ENCODE data around the gene TMEM38B.
"Not testable (repeated sequence)": the region's sequence is repeated elsewhere in the genome, so short reads cannot be mapped to it uniquely, and the experiment has no call there.

Gene TMEM38B

DNA sequence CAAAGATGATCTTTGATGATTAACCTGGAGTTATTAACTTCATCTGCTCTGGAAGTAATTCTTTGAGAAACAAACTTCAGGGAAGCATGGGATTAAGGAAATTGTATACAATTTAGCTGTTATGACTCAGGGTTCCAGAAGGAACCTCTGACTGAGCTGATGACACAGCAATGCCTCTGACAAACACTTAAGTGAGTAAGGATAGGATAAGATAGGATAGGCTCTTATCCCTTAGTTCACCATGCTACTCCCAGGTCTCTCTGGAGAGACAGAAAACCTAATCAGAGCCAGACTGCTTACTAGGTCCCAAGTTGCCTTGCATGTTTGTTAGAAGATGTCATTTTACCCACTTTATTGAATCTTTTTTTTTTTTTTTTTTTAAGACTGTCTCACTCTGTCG is 12.6 kb upstream of the TMEM38B start:
- no peak for DNase-seq (ENCODE audit: low read depth)

DNA sequence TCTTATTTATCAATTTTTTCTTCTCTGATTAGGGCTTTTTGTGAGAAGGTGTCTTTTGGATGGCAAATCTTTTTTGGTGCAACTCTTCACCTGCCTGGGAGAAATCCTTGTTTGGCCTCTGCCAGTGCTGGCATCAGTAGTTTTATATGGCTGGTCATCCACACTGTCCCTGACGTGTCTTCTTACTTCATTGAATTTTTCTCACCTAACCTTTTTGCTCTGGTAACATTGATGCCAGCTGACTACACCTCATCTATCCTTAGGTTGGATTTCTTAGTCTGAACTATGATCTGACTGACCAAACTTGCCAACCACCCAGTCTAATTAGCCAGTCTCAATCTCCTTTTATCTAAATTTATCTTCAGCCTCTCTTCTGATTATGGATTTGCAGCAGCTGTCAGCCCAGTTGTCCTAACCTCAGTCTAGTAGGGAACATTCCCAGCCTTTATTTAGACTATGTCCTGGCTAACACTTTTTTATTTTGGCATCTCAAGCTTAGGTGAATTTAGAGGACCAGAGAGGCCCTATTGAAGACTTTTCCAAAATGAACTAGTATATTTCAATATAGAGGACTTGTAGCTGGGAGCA is 10.6 kb upstream of the TMEM38B start:
- no peak for DNase-seq (ENCODE audit: low read depth)

DNA sequence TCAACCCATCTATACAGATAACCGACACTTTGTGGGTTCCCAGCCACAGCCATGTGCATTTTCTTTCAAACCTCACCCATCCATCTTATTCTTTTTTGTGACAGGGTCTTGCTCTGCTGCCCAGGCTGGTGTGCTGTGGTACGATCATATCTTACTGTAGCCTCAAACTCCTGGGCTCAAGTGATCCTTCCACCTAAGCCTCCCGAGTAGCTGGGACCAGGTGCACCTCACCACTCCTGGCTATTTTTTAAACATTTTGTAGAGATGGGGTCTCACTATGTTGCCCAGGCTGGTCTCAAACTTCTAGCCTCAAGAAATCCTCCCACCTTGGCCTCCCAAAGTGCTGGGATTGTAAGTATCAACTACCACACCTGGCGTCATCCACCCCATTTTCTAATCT is 7.4 kb upstream of the TMEM38B start:
- no peak for DNase-seq (ENCODE audit: low read depth)

DNA sequence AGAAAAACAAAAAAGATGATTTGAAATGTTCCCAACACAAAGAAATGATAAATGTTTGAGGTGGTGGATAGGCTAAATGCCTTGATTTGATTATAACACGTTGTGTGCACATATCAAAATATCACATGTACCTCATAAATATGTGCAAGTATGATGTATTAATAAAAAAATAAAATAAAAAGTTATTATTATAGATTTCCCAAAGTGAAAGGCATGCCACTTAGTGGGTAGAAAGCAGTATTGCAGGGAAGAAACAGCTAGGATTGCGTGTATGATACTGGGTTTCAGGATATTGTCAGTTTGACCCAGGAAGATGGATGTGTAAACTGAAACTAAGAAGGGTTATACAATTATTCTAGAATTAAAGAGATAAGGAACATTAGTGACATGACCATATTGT is 3.6 kb upstream of the TMEM38B start:
- no peak for DNase-seq (ENCODE audit: low read depth)

DNA sequence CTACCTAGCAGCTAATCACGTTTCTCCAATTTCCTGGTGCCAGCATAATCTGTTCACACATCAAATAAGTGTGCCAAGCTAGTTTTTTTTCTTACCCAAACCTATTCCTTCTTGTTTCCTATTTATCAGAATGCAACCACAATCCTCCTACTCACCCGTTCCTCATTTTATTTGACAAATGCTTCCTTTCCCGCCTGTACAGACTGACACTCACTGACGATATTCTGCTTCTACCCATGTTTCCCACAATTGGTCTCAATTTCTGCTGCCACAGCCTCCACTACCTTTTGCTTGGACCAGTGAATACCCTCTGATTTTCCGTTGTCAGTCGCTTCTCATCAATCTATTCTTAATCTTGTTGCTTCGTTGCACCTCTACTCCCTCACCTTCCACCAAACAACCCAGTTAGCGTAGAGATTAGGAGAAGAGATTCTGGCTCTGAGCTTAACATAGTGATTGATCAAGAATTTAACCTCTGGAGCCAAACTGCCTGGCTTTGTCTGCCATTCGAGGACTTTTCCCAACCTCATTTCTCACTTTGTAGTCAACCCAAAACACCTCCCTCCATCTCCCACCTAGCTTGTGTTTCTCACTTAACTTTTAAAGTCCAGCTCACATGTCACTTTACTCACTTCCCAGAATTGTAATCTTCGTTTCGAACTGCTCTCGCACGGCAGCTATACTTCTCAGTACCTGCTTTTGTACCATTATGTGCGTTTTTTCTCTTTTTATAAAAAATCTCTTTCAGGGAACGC is 729 bp upstream of the TMEM38B start:
- no peak for DNase-seq (ENCODE audit: low read depth)

DNA sequence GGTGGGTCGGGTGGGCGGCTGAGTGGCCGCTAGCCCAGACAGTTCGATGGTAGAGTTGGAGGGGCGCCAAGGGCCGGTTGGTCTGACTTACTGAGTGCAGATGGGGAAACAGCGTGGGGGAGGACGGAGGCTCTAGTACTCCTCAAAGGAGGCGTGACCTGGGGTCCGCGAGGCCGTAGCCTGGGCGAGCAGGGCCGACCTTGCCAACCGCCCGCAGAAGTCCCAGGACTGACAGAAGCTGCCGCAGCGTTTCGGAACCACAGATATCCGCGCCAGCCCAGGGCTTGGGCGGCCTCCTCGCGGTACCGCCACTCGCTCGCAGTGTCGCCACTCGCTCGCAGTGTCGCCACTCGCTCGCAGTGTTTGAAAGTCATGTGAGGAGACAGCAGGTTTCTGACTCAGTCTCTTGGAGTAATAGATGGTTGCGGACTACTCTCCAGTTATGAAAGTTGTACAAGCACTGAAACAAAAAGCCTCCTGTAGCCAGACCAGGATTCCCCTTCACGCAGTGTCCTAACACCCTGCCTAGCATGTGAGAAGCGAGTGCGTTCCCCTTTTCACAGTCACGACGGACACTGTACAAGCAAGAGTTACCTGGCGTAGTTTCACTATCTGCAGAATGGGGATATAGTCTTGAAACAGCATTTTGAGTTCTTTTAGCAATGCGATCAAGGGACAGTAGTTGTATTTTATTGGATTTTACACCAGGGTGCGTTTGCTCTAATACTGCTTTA is 674 bp downstream of the TMEM38B start:
- peak; percentile 11 for DNase-seq (ENCODE audit: low read depth)

DNA sequence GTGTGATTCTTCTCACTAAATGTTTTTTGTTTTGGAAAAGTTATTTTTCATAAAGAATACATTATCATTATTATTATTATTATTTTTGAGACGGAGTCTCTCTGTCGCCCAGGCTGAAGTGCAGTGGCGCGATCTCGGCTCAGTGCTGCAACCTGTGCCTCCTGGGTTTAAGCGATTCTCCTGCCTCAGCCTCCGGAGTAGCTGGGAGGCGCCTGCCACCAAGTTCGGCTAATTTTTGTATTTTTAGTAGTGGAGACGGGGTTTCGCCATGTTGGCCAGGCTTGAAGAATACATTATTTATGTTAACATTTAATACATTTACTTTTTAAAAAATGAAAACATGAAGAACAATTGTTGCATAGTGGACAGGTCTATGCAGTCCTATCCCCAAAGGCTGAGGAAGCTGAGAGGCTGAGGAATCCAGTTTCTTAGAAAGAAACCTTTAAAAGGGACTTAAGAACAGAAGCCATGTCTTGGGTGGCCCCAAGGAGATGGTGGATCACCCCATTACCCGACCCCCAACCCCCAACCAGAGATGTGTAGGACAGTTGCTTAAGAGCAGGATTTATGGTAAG is 2.0 kb downstream of the TMEM38B start:
- no peak for DNase-seq (ENCODE audit: low read depth)

DNA sequence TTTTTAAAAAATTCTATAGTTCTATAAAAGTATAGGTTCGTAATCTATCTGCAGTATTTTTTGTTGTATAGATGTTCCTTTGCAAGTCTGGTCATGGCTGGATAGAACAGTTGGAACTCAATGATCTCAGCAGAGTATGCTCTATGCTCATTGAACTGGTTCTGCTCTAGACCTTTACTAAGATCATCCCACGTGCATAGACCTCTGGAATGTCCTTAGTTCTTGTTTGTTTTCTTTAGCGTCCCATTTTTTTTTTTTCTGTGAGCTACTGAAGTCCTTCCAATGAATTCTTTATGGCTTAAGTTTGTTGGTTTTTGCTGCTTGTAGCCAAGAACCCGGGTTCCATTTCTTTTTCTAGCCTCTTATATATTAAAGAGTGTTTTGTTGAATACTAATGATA is 3.5 kb downstream of the TMEM38B start:
- no peak for DNase-seq (ENCODE audit: low read depth)

DNA sequence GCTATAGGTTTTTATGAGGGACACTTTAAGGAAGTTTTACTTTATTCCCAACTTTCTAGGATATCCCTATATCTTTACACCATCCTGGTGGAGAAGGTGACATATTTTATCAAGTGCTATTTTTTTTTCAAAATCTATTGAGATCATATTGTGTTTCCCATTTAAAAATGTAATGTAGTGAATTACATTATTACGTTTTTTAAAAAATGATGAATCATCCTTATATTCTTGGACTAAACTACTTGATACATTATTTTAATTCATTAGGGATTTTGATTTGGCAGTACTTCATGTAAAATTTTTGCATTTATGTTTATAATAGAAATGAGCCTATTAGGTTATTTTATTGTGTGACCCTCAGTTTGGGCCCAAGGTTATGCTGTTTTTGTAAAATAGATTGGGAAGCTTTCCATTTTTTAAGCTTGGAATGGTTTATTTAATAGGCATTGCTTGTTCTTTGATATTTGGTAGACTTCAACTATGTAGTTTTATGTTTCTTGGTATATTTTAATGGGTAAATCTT is 4.1 kb downstream of the TMEM38B start:
- no peak for DNase-seq (ENCODE audit: low read depth)

DNA sequence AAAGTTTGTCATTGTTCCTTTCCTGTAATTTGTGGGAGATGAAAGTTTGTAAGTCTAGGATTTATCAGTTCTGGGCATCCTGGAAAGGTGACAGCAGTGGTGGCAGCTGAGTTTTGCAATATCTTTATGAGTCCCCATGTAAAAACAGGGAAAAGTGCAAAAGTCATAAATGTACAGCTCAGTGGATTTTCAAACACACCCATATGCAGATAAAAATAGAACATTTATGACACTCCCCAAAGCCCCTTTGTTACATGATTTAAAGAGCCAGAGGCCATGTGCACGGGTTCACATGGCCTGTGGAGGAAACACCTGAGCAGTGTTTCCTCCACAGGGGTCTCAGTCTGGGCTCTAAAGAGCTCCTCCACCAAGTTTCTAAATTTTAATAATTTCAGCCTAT is 6.3 kb downstream of the TMEM38B start:
- no peak for DNase-seq (ENCODE audit: low read depth)

DNA sequence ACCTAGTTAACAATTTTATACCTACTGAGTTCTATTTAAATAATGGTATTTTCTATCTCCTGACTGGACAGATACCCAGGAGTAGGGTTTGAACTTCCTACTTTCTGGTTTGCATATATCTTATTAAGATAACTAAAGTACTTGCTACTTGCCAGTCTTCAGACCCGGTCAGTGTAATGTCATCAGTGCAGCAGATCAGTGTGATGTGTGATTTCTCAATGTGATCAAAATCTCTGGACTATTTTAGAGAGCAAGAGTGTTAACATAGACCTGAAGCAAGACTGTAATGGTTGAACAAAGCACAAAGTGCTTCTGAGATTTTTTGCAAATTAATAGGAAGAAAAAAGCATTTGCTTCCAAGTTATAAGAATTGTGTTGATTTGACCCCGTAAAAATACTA is 6.8 kb downstream of the TMEM38B start:
- no peak for DNase-seq (ENCODE audit: low read depth)

DNA sequence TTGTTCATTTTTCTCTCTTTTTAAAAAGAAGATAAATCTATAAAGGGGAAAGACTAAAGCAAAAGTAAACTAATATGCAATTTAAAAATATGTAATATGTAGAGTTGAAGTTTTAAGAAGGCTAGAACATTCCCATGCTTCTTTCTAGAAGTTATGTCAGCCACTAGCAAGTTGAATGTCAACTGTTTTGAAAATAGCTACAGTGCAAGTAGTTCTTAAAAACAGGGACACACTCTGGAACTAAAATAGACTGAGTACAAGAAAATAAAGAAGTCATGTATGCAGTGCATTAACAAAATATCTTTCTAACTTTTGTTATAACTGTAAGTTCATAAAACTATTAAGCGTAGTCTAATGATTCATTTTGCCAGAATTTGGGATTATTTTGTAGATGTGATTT is 7.9 kb downstream of the TMEM38B start:
- DNase-seq (ENCODE audit: low read depth), result no peak

DNA sequence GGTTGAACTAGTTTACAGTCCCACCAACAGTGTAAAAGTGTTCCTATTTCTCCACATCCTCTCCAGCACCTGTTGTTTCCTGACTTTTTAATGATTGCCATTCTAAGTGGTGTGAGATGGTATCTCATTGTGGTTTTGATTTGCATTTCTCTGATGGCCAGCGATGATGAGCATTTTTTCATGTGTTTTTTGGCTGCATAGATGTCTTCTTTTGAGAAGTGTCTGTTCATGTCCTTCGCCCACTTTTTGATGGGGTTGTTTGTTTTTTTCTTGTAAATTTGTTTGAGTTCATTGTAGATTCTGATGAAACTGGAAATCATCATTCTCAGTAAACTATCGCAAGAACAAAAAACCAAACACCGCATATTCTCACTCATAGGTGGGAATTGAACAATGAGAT is 9.3 kb downstream of the TMEM38B start:
- DNase-seq (ENCODE audit: low read depth), result not testable (repeated sequence)

DNA sequence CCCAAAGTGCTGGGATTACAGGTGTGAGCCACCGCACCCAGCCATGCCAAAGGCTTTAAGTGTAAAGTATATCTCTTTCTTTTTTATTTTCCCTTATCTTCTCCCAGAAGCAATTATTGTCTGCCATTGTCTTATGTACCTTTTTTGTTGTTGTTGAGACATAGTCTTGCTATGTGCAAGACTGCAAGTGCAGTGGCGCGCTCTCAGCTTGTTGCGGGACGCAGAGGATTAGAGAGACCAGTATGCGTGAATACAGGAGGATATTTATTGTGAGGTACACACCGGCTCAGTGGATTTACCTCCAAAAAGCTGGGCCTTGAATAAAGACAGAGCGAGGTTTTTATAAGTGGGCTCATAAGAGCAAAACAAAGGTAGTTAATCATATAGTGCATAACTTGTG is 11.8 kb downstream of the TMEM38B start:
- no peak for DNase-seq (ENCODE audit: low read depth)

DNA sequence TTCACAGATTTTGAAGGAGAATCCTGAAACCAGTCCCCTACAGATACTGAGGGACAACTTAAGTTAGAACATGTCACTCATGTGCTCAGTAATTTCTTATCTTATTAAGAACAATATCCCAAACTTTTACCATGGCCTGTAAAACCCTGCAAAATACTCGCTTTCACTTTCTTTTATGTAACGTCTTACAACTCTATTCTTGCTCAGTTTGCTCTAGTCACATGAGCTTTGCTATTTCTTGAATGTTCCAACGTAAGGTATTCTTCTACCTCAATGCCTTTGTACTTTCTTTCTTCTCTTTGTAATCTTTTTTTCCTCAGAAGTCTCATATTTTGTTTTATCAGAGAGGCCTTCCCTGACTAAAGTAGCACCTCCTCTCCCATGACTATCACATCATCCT is 14.1 kb downstream of the TMEM38B start:
- DNase-seq (ENCODE audit: low read depth), result no peak

DNA sequence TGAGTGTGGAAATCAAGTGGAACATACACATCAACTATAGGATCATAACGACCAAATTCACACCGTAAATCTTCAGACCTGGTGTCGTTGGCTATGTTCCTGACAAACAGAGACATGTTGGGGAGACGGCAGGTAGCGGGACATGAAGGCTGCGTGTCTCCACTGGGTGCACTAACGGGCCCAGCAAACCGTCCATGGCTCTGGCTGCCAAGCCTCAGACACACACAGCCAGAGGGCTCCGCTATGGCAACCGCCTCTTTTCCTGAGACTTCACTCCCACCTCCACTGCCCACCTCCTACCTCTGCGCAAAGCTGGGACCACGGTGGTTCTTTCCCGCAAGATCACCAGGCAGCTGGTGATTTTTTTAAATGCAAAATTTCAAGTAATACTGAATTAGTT is 16.3 kb downstream of the TMEM38B start:
- DNase-seq (ENCODE audit: low read depth), result no peak

DNA sequence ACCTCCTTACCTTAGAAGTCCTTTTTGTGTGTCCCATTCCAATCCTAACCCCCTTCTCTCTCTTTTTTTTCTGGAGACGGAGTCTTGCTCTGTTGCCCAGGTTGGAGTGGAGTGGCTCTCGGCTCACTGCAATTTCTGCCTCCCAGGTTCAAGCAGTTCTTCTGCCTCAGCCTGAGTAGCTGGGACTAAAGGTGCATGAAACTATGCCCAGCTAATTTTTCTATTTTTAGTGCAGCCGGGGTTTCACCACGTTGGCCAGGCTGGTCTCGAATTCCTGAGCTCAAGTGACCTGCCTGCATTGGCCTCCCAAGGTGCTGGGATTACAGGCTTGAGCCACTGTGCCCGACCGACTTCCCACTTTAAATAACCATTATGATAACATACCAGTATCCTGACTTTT is 17.5 kb downstream of the TMEM38B start:
- DNase-seq (ENCODE audit: low read depth), result no peak

DNA sequence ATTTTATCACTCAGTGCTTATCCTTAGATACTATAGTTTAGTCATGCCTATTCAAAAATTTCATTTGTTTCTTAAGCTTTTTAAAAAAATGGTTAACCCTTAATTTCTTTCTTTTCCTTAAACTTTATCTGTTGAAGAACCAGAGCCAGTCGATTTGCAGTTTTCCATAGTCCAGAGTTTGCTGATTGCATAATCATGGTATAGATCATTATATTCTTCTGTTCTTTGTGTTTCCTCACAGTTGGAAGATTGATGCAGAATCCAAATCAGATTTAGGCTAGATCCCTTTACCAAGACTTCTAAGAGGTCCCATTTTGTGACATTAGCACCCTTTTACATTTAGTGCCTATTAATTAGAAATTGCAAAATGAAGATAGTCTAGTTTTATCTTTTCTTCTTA is 18.0 kb downstream of the TMEM38B start:
- no peak for DNase-seq (ENCODE audit: low read depth)

DNA sequence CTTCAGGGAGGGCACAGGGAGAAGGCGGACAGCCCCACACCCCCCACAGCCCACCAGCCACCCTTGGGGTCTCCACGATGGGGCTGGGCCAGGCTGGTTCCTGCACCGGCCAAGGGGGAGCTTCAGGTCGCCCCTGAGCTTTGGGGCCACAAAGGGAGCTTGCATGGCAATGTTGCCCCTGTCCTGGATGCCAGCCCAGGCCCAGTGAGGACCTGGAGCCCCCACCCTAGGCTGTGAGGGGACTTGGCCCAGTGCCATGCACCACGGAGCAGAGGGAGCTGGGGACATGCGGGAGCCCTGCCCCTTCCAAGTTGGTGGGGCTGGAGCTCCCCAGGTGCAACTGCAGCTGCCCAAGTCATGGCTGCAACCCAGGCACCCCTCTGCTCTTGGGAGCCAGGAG is 18.4 kb downstream of the TMEM38B start:
- DNase-seq (ENCODE audit: low read depth), result no peak

DNA sequence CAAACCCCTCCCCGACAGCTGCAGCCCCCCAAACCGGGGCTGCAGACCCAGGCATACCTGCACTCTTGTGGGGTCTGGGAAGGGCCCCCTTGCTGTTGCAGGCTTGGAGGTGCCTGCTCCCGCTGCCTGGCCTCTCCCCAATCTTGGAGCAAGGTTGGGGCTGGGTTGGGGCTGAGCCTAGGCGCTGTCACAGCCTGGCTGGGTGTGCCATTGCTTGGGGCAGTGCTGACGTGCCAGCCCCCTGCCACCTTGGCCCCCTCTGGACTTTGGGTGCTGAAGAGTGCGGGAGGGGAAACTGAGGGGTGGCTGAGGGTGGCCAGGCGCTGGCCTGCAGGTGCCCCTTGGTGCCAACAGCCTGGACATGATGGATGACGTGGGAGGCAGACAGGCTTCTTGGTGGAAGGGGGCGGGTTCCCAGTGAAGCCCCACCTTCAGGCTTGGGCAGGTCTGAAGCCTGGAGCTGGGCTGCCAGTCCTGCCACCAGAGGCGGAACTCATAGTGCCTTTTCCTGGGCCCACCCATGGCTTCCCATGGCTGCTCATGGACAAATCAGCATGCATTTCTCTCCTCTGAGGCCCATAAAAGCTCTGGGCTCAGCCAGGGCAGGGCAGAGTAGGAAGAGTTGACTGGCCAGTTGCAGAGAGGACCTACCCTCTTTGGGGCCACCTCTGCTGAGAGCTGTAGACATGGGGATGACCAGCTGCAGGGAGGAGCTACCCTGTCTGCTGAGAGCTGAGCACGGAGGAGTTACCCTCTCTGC is 19.1 kb downstream of the TMEM38B start:
- no peak for DNase-seq (ENCODE audit: low read depth)

DNA sequence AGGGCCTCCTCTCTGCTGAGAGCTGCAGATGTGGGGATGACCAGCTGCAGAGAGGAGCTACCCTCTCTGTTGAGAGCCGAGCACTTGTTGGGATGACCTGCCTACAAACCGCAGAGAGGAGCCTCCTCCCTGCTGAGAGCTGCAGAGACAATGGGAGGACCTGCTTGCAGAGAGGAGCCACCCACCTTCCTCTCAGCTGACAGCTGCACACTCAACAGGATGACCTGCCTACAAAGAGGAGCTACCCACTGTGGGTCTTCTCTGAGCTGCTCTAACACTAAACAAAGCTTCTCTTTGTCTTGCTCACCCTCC is 19.6 kb downstream of the TMEM38B start:
- no peak for DNase-seq (ENCODE audit: low read depth)

DNA sequence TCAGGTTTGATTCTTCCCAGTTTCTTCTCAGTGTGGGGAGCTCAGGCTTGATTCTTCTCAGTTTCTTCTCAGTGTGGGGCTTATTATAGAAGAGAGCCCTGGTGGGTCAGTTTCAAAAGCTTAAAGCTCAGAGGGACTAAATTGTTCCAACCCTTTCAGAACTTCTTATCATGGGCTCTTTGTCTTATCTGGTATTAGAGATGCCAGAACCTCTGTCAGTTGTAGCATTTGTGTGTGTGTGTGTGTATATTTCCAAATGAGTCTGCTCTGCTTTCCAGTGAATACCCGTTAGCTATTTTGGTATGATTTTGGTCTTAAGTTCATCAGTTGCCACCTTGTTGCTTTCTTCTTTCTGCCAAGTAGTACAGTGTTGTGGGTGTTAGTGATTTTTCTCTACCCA is 21.8 kb downstream of the TMEM38B start:
- DNase-seq (ENCODE audit: low read depth), result no peak

All from activated gamma-delta T cell treated with anti-CD3 and anti-CD28 coated beads, Interleukin-2, amount 50 U/mL, for 16 hours (primary cell).